ENCODE measurements around the gene TMPRSS2. TPM values are rescaled to one million over a fixed set of nuclear protein-coding genes. Genes with fewer than 3 reads are reported as not detected.

Gene TMPRSS2
- total RNA-seq, 1 donor from 2014 or later = 0.99 TPM

- peaks cover 4% of the 10 kb centered on the region for H3K4me1 Mint-ChIP-seq
- H4K20me1 ChIP-seq (ENCODE audit: low read depth) = no peaks in the 10 kb centered on the region
- TF ChIP-seq EZH2 (IDR thresholded peaks at IDR 0.05) (no peak), CTCF (IDR thresholded peaks at IDR 0.05) (no peak), EZH2phosphoT487 (IDR thresholded peaks at IDR 0.05) (no peak)
- no peaks in the 10 kb centered on the region for H3K9me3 Mint-ChIP-seq
- no peak overlapping the region for H3K9ac ChIP-seq
- H3F3A ChIP-seq (ENCODE audit: low read depth) = no peaks in the 10 kb centered on the region
- no peak overlapping the region for H3K4me3 ChIP-seq
- H3K27ac ChIP-seq = no peak overlapping the region
- no peak overlapping the region for H2AFZ ChIP-seq (replicated peaks)
- no peaks in the 10 kb centered on the region for H3K4me1 ChIP-seq
- peaks cover 19% of the 10 kb centered on the region for H3K27me3 Mint-ChIP-seq (ENCODE audit: insufficient read depth, low read depth)
- H3K4me3 Mint-ChIP-seq = no peak overlapping the region
- no peak for DNase-seq (ENCODE audit: low spot score)
- H3K4me2 ChIP-seq = no peak overlapping the region
- no peaks in the 10 kb centered on the region for H3K36me3 ChIP-seq
- no peaks in the 10 kb centered on the region for H3K79me2 ChIP-seq (ENCODE audit: low read depth)
- no peaks in the 10 kb centered on the region for H3K9me3 ChIP-seq (ENCODE audit: low read depth)
- H3K27ac Mint-ChIP-seq = no peak overlapping the region
- peaks cover 50% of the 10 kb centered on the region for H3K27me3 ChIP-seq
- H3K36me3 Mint-ChIP-seq = peaks cover 3% of the 10 kb centered on the region
Observed at GRCh38 chr21:41428311-41428710, 79.6 kb downstream of the TMPRSS2 start.

GRCh38 chr21:41427556-41427955 is 80.4 kb downstream of the TMPRSS2 start:
- Histone ChIP-seq H3K4me2 (no peak overlapping the region), H4K20me1 (ENCODE audit: low read depth) (no peaks in the 10 kb centered on the region), H3K9me3 (ENCODE audit: low read depth) (no peaks in the 10 kb centered on the region), H2AFZ (replicated peaks) (no peak overlapping the region), H3K36me3 (no peaks in the 10 kb centered on the region), H3K4me3 (no peak overlapping the region), H3K27me3 (peaks cover 50% of the 10 kb centered on the region), H3K9ac (no peak overlapping the region), H3K79me2 (ENCODE audit: low read depth) (no peaks in the 10 kb centered on the region), H3K4me1 (no peaks in the 10 kb centered on the region), H3F3A (ENCODE audit: low read depth) (no peaks in the 10 kb centered on the region), H3K27ac (no peak overlapping the region)
- no peaks in the 10 kb centered on the region for H3K9me3 Mint-ChIP-seq
- no peak for TF ChIP-seq EZH2 (IDR thresholded peaks at IDR 0.05)
- TF ChIP-seq EZH2phosphoT487 (IDR thresholded peaks at IDR 0.05) = no peak
- no peak for TF ChIP-seq CTCF (IDR thresholded peaks at IDR 0.05)
- H3K4me1 Mint-ChIP-seq = peaks cover 4% of the 10 kb centered on the region
- H3K36me3 Mint-ChIP-seq = peaks cover 3% of the 10 kb centered on the region
- peaks cover 19% of the 10 kb centered on the region for H3K27me3 Mint-ChIP-seq (ENCODE audit: insufficient read depth, low read depth)
- H3K4me3 Mint-ChIP-seq = peak overlapping the region; percentile 27
- no peak for DNase-seq (ENCODE audit: low spot score)
- H3K27ac Mint-ChIP-seq = no peak overlapping the region

GRCh38 chr21:41426676-41427404 is 81.1 kb downstream of the TMPRSS2 start:
- no peaks in the 10 kb centered on the region for H3F3A ChIP-seq (ENCODE audit: low read depth)
- Mint-ChIP-seq H3K9me3 (no peaks in the 10 kb centered on the region), H3K4me1 (peaks cover 4% of the 10 kb centered on the region), H3K27ac (no peak overlapping the region), H3K36me3 (peaks cover 3% of the 10 kb centered on the region), H3K4me3 (no peak overlapping the region), H3K27me3 (ENCODE audit: insufficient read depth, low read depth) (peaks cover 19% of the 10 kb centered on the region)
- peak overlapping the region; percentile 79 for H3K4me2 ChIP-seq
- no peaks in the 10 kb centered on the region for H3K9me3 ChIP-seq (ENCODE audit: low read depth)
- no peak overlapping the region for H3K27ac ChIP-seq
- H4K20me1 ChIP-seq (ENCODE audit: low read depth) = no peaks in the 10 kb centered on the region
- no peak for DNase-seq (ENCODE audit: low spot score)
- H3K79me2 ChIP-seq (ENCODE audit: low read depth) = no peaks in the 10 kb centered on the region
- H3K4me3 ChIP-seq = peak overlapping the region; percentile 48
- H3K9ac ChIP-seq = no peak overlapping the region
- H3K36me3 ChIP-seq = no peaks in the 10 kb centered on the region
- peak overlapping the region; percentile 45 for H2AFZ ChIP-seq (replicated peaks)
- peaks cover 50% of the 10 kb centered on the region for H3K27me3 ChIP-seq
- no peaks in the 10 kb centered on the region for H3K4me1 ChIP-seq
- TF ChIP-seq CTCF (IDR thresholded peaks at IDR 0.05) (no peak), EZH2 (IDR thresholded peaks at IDR 0.05) (no peak), EZH2phosphoT487 (IDR thresholded peaks at IDR 0.05) (no peak)
